Measurements from ENCODE around the gene NUAK2. TPM values are rescaled to one million over a fixed set of nuclear protein-coding genes. Genes with fewer than 3 reads are reported as not detected.
"Not testable (repeated sequence)": the region's sequence is repeated elsewhere in the genome, so short reads cannot be mapped to it uniquely, and the experiment has no call there.

NUAK2 gene
- total RNA-seq, 2 donors from 2014 or later, result 21.2 to 27.2 TPM

DNA sequence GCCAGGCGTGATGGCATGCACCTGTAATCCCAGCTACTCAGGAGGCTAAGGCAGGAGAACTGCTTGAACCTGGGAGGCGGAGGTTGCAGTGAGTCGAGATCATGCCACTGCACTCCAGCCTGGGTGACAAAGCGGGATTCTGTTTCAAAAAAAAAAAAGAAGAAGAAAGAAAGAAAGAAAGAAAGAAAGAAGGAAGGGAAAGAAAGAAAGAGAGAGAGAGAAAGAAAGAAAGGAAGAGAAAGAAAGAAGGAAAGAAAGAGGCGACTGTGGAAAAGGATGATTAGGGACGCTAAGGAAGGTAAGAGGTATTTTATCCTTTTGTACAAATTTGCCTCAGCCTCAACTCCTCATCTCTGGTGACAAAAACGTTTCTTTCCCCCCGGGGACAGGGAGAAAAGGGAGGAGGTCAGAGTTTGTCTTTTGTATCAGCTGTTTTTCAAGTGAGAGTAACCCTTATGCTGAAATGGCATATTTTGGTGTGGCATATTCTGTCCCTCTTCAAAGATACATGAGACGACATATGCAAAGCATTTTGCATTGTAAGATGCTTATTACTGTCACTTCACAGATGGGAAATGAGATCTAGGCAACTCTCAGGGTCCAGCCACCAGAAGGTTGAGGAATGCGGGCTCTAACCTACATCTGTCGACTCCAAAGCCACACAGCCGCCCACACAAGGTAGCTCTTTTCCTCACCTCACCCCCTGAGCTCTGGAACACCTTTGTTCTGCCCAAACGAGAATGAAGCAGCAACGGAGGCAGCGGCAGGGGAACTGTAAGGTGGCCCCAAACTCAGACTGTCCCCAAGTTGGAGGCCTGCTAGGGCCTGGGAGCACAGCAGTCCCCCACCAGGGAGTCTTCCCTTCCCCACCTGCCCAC lies 38.0 kb downstream of the NUAK2 start:
- no peaks in the 10 kb centered on the region for H3K36me3 ChIP-seq
- no peaks in the 10 kb centered on the region for H3K9me3 ChIP-seq
- TF ChIP-seq, protein P1, sequence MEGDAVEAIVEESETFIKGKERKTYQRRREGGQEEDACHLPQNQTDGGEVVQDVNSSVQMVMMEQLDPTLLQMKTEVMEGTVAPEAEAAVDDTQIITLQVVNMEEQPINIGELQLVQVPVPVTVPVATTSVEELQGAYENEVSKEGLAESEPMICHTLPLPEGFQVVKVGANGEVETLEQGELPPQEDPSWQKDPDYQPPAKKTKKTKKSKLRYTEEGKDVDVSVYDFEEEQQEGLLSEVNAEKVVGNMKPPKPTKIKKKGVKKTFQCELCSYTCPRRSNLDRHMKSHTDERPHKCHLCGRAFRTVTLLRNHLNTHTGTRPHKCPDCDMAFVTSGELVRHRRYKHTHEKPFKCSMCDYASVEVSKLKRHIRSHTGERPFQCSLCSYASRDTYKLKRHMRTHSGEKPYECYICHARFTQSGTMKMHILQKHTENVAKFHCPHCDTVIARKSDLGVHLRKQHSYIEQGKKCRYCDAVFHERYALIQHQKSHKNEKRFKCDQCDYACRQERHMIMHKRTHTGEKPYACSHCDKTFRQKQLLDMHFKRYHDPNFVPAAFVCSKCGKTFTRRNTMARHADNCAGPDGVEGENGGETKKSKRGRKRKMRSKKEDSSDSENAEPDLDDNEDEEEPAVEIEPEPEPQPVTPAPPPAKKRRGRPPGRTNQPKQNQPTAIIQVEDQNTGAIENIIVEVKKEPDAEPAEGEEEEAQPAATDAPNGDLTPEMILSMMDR (IDR thresholded peaks at IDR 0.05), result no peak
- no peak overlapping the region for H3K4me3 ChIP-seq
- intact Hi-C loops (cut with DNase I), result no loop called here
- DNase-seq, result no peak
- H3K4me1 ChIP-seq, result peaks cover 17% of the 10 kb centered on the region
- H3K27me3 ChIP-seq, result no peaks in the 10 kb centered on the region
- no peak overlapping the region for H3K27ac ChIP-seq
- peak overlapping the region in 1 of 2 donors; percentile 48 for H3K9ac ChIP-seq (ENCODE audit: low read depth in 2 of 2, low read length in 2 of 2)

DNA sequence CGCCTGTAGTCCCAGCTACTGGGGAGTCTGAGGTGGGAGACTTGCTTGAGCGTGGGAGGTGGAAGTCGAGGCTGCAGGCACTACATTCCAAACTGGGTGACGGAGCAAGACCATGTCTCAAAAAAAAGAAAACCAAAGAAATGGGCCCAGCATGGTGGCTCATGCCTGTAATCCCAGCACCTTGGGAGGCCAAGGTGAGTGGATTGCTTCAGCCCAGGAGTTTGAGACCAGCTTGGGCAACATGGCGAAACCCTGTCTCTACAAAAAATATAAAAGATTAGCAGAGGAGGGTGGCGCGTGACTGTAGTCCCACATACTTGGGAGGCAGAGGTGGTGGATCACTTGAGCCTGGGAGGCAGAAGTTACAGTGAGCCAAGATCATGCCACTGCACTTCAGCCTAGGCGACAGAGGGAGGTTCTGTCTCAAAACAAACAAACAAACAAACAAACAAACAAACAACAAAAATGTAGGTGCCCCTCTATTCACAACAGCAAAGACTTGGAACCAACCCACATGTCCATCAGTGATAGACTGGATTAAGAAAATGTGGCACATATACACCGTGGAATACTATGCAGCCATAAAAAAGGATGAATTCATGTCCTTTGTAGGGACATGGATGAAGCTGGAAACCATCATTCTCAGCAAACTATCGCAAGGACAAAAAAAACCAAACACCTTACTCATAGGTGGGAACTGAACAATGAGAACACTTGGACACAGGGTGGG lies 40.7 kb downstream of the NUAK2 start:
- H3K27me3 ChIP-seq; H3K9me3 ChIP-seq; H3K4me3 ChIP-seq; H3K4me1 ChIP-seq; intact Hi-C loops (cut with DNase I); H3K27ac ChIP-seq; H3K36me3 ChIP-seq; H3K9ac ChIP-seq (ENCODE audit: low read depth in 2 of 2, low read length in 2 of 2); DNase-seq: not testable (repeated sequence)

DNA sequence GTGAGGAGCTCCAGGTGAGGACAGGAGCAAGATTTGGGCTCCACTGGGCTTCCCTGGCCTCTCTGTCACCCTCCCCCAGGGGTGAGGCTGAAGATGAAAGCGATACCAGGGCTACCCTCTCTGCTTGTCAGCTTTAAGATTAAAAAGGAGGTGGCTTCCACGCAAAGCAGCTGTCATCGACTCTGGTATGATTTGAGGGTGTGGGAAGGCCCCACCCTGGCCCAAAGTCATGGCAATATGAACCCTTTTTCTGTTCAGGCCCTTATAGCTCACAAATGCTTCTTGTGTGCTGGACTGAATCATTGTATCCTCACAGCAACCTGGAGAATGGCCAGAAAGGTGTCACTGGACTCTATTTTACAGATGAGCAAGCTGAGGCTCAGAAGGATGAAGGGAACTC lies 41.6 kb downstream of the NUAK2 start:
- Histone ChIP-seq H3K9ac (ENCODE audit: low read depth in 2 of 2, low read length in 2 of 2) (peak overlapping the region in 1 of 2 donors; percentile 43), H3K4me3 (no peak overlapping the region), H3K9me3 (no peaks in the 10 kb centered on the region), H3K27me3 (no peaks in the 10 kb centered on the region), H3K4me1 (peaks cover 7% of the 10 kb centered on the region), H3K36me3 (no peaks in the 10 kb centered on the region), H3K27ac (no peak overlapping the region)
- TF ChIP-seq, protein P1 (IDR thresholded peaks at IDR 0.05), result no peak
- intact Hi-C loops (cut with DNase I), result loop anchor here (10.0 kb wide), 1 partner anchor 205 kb away; no protein-coding TSS in a partner anchor
- no peak for DNase-seq

DNA sequence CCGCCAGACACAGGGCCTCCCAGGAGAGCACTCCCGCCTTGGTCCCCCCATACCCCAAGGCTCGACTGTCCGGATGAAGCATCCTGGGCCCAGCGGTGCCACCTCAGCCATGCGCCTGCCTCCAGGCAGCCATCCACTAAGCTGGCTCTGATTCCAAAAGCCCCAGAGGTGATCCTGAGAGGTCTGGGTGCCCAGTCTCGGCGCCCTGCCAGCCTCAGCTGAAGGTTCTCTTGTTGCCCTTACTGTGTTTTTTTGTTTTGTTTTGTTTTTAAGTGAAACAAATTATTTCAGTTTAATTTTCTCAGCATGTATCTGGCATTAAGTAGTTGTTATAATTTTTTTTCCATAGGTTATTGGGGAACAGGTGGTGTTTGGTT lies 44.9 kb downstream of the NUAK2 start:
- no peak overlapping the region for H3K27ac ChIP-seq
- DNase-seq, result no peak
- H3K4me1 ChIP-seq, result peaks cover 8% of the 10 kb centered on the region

DNA sequence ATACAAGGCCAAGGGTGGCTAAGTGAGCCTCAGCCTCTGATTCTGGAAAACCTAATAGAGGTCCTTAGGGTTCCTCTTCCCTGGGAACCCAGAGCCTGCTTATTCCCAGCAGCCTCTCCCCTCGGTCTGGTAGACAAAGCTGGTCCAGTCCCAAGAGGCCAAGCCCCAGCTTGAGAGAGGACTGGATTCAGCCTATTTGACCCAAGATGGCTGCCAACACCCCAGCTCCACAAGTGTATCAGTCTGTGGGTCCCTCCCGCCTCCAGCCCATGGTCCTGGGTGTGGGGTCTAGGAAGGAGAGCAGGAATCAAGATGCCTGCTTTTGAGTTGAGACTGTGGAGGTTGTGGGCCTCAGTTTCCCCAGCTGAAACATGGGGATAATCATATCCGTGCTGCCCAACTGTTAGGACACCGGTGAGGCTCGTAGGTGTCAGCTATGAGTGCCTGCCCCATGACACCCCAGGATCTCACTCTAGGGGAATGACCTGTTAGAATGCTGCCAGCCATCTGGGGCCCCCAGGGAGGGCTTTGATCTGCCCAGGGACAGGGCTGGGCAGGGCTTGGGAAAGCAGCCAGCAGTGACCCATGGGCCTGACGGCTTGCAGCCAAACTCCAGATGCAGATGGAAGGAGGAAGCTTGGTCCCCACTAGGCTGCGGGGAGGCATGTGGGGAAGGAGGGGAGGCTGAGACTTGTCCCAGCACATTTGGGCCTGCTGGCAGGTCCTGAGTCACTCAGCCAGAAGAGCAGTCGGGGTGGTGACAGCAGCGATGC lies 45.4 kb downstream of the NUAK2 start:
- Histone ChIP-seq H3K9me3 (no peaks in the 10 kb centered on the region), H3K4me3 (no peak overlapping the region), H3K27me3 (no peaks in the 10 kb centered on the region), H3K4me1 (peaks cover 8% of the 10 kb centered on the region), H3K36me3 (no peaks in the 10 kb centered on the region), H3K27ac (no peak overlapping the region), H3K9ac (ENCODE audit: low read depth in 2 of 2, low read length in 2 of 2) (no peak overlapping the region)
- DNase-seq, result no peak
- TF ChIP-seq, protein P1 (IDR thresholded peaks at IDR 0.05), result no peak
- intact Hi-C loops (cut with DNase I), result loop anchor here (10.0 kb wide), 1 partner anchor 209 kb away; no protein-coding TSS in a partner anchor

More for the DNA sequence above, 44.9 kb downstream of the NUAK2 start:
- Histone ChIP-seq H3K9me3 (no peaks in the 10 kb centered on the region), H3K4me3 (no peak overlapping the region), H3K27me3 (no peaks in the 10 kb centered on the region), H3K9ac (ENCODE audit: low read depth in 2 of 2, low read length in 2 of 2) (no peak overlapping the region), H3K36me3 (no peaks in the 10 kb centered on the region)
- TF ChIP-seq, protein P1 (IDR thresholded peaks at IDR 0.05), result no peak
- intact Hi-C loops (cut with DNase I), result loop anchor here (10.0 kb wide), 1 partner anchor 208 kb away; no protein-coding TSS in a partner anchor

Measured in colonic mucosa (tissue), 4 donors.